Spleen (tissue), 7 donors: ENCODE measurements around the gene MARCHF9.

ENCODE experiments used
- POLR2A ChIP-seq, 3 donors: fragments of 450-650 bp; IDR thresholded peaks; one replicate each; pipeline ENCODE4 v1.5.1; 2017; ENCODE audit warnings: antibody characterized with exemption in 3 of 3, mild to moderate bottlenecking in 1 of 3
- POLR2AphosphoS5 ChIP-seq, 3 donors: sonication (generic); formaldehyde crosslinking; IDR thresholded peaks; one replicate each; pipeline ENCODE4 v1.5.1; 2017; ENCODE audit warnings: antibody characterized with exemption in 3 of 3
- TF ChIP-seq, protein P1 (sequence below), 11 experiments: fragments of 200-600 bp in 7 of 11; fragments of 450-650 bp in 4 of 11; sonication (generic) in 4 of 11; IDR thresholded peaks in 8 of 11; conservative IDR thresholded peaks in 3 of 11; 1 replicate in 7 of 11; 2 replicates in 4 of 11; pipeline versions ENCODE4 v1.4.0 to v1.8.0; 2016 to 2021; ENCODE audit warnings: antibody characterized with exemption in 11 of 11, inconsistent platforms in 4 of 11, mild to moderate bottlenecking in 1 of 11
- donor health status: DM: no; HTN: no; CAD: no; lungs with moderate emphysema.
- donor health status: DM: no; HTN: no; CAD: no.
- donor health status: DM: no; HTN: no; CAD: no.

- TF ChIP-seq, protein P1, sequence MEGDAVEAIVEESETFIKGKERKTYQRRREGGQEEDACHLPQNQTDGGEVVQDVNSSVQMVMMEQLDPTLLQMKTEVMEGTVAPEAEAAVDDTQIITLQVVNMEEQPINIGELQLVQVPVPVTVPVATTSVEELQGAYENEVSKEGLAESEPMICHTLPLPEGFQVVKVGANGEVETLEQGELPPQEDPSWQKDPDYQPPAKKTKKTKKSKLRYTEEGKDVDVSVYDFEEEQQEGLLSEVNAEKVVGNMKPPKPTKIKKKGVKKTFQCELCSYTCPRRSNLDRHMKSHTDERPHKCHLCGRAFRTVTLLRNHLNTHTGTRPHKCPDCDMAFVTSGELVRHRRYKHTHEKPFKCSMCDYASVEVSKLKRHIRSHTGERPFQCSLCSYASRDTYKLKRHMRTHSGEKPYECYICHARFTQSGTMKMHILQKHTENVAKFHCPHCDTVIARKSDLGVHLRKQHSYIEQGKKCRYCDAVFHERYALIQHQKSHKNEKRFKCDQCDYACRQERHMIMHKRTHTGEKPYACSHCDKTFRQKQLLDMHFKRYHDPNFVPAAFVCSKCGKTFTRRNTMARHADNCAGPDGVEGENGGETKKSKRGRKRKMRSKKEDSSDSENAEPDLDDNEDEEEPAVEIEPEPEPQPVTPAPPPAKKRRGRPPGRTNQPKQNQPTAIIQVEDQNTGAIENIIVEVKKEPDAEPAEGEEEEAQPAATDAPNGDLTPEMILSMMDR (IDR thresholded peaks at IDR 0.05 in 8 of 11, conservative IDR thresholded peaks at IDR 0.05 in 3 of 11): no peak
- TF ChIP-seq POLR2A (IDR thresholded peaks at IDR 0.05) (no peak), POLR2AphosphoS5 (IDR thresholded peaks at IDR 0.05) (no peak)
Measured at GRCh38 chr12:57732726-57733593, 21.9 kb upstream of the MARCHF9 start.
